Loucy (cell line): ENCODE data around the gene LTA.

Experiments used
- EZH2phosphoT487 ChIP-seq: fragments of 200-600 bp; IDR thresholded peaks from 2 replicates; pipeline ENCODE4 v1.6.1; 2018; ENCODE audit warnings: antibody characterized with exemption, mild to moderate bottlenecking, moderate library complexity, borderline replicate concordance
- TF ChIP-seq, protein P1 (sequence below): fragments of 200-600 bp; sonication (generic); conservative IDR thresholded peaks from 2 replicates; pipeline ENCODE4 v1.5.1; 2014; ENCODE audit warnings: mild to moderate bottlenecking, antibody characterized with exemption, low read length

DNA sequence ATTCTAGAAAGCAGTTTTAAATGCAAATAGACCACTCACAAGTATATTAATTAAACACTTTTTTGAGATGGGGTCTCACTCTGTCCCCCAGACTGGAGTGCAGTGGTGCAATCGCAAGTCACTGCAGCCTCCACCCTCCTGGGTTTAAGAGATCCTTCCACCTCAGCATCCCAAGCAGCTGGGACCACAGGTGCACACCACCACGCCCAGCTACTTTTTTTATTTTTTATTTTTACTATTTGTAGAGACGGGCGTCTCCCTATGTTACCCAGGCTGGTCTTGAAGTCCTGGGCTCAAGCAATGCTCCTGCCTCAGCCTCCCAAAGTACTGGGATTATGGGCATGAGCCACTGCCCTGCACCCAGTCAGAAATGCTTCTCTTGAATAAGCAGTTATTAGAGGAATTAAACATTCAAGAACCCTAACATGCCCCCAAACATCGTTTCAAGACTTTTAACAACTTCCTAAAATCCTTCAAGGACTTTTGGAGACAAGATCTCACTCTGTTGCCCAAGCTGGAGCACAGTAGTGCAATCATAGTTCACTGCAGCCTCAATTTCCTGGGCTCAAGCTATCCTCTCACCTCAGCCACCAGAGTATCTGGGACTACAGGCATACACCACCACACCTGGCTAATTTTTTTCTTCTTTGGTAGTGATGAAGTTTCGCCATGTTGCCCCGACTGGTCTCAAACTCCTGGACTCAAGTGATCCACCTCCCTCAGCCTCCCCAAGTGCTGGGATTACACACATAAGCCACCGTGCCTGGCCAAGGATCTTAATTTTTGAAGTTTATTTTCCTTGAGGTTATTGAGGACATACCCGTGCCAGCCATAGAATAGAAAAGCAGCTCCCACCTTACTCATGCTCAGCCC is 40.1 kb upstream of the LTA start:
- TF ChIP-seq, protein P1, sequence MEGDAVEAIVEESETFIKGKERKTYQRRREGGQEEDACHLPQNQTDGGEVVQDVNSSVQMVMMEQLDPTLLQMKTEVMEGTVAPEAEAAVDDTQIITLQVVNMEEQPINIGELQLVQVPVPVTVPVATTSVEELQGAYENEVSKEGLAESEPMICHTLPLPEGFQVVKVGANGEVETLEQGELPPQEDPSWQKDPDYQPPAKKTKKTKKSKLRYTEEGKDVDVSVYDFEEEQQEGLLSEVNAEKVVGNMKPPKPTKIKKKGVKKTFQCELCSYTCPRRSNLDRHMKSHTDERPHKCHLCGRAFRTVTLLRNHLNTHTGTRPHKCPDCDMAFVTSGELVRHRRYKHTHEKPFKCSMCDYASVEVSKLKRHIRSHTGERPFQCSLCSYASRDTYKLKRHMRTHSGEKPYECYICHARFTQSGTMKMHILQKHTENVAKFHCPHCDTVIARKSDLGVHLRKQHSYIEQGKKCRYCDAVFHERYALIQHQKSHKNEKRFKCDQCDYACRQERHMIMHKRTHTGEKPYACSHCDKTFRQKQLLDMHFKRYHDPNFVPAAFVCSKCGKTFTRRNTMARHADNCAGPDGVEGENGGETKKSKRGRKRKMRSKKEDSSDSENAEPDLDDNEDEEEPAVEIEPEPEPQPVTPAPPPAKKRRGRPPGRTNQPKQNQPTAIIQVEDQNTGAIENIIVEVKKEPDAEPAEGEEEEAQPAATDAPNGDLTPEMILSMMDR: no peak
- no peak for TF ChIP-seq EZH2phosphoT487
